GM21737 (cell line): ENCODE data around the gene FAM171A1.

Experiments
- ATAC-seq: cut with Tn5 transposase; IDR thresholded peaks from one replicate; pipeline ENCODE4 v1.9.1; 2021; ENCODE audit warnings: mild to moderate bottlenecking, moderate library complexity; ENCODE audit not compliant: unreplicated experiment

FAM171A1 gene

GRCh38 chr10:15374566-15374965 is 3.5 kb upstream of the FAM171A1 start:
- no peak for ATAC-seq

- no peak for ATAC-seq
Observed at GRCh38 chr10:15374156-15374555, 3.1 kb upstream of the FAM171A1 start.

GRCh38 chr10:15373199-15373598 is 2.1 kb upstream of the FAM171A1 start:
- no peak for ATAC-seq

- peak; percentile 25 for ATAC-seq
Observed at GRCh38 chr10:15370212-15370855, 755 bp downstream of the FAM171A1 start.

GRCh38 chr10:15369256-15370211 is 1.6 kb downstream of the FAM171A1 start:
- ATAC-seq: no peak

GRCh38 chr10:15368101-15368855 is 2.8 kb downstream of the FAM171A1 start:
- ATAC-seq: no peak

GRCh38 chr10:15367296-15368085 is 3.6 kb downstream of the FAM171A1 start:
- no peak for ATAC-seq

GRCh38 chr10:15365692-15366091 is 5.4 kb downstream of the FAM171A1 start:
- no peak for ATAC-seq

GRCh38 chr10:15364001-15364400 is 7.1 kb downstream of the FAM171A1 start:
- no peak for ATAC-seq

- no peak for ATAC-seq
Observed at GRCh38 chr10:15363031-15363430, 8.1 kb downstream of the FAM171A1 start.

- no peak for ATAC-seq
Observed at GRCh38 chr10:15361131-15361530, 10.0 kb downstream of the FAM171A1 start.

- ATAC-seq: no peak
Observed at GRCh38 chr10:15360566-15360965, 10.5 kb downstream of the FAM171A1 start.

GRCh38 chr10:15353471-15354017 is 17.5 kb downstream of the FAM171A1 start:
- ATAC-seq: no peak

GRCh38 chr10:15352836-15353235 is 18.3 kb downstream of the FAM171A1 start:
- ATAC-seq: no peak

GRCh38 chr10:15352201-15352600 is 18.9 kb downstream of the FAM171A1 start:
- no peak for ATAC-seq

- no peak for ATAC-seq
Observed at GRCh38 chr10:15351099-15351820, 19.8 kb downstream of the FAM171A1 start.

GRCh38 chr10:15349112-15349511 is 22.0 kb downstream of the FAM171A1 start:
- ATAC-seq: no peak

- ATAC-seq: no peak
Observed at GRCh38 chr10:15348579-15348978, 22.5 kb downstream of the FAM171A1 start.

GRCh38 chr10:15347150-15347549 is 23.9 kb downstream of the FAM171A1 start:
- no peak for ATAC-seq
